Measurements from ENCODE around the gene SIPA1L3. TPM values are rescaled to one million over a fixed set of nuclear protein-coding genes. Genes with fewer than 3 reads are reported as not detected.
A peak's percentile ranks its signal among the peaks of the same experiment; 100 is the strongest.
"Not testable (repeated sequence)": the region's sequence is repeated elsewhere in the genome, so short reads cannot be mapped to it uniquely, and the experiment has no call there.

The SIPA1L3 gene
- total RNA-seq, 1 donor from 2014 or later, result 26.9 TPM

DNA sequence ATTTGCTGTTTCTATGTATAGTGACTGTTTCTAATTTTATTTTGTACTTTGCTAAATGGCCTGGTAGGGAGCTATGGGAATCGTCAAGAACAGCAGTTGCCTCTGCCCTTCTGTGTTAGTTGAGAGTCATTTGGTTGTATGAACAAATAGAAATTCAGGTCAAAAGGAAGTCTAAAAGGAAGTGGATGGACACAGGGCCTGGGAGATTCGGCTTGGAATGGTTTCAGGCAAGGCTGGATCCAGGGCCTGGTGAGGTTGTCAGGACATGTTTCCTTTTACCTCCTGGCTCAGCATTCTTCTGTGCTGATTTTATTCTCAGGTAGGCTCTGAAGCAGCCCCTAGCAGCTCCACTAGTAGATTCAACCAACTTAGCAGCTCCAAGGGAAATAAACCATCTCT, 118.9 kb downstream of the SIPA1L3 start:
- Histone ChIP-seq H3K9ac (ENCODE audit: low read length) (no peak overlapping the region), H3K9me3 (ENCODE audit: insufficient read depth, low read depth, low read length) (no peaks in the 10 kb centered on the region), H3K4me1 (ENCODE audit: insufficient read depth, low read length) (peaks cover 33% of the 10 kb centered on the region), H3K4me2 (ENCODE audit: low read length) (no peak overlapping the region), H3K27ac (ENCODE audit: low read depth, low read length) (peak overlapping the region; percentile 28), H3K4me3 (ENCODE audit: insufficient read depth, low read depth, low read length) (no peak overlapping the region), H3K27me3 (ENCODE audit: insufficient read depth, low read length) (no peaks in the 10 kb centered on the region), H4K20me1 (ENCODE audit: insufficient read depth, low read length) (no peaks in the 10 kb centered on the region), H2AFZ (ENCODE audit: low read depth, low read length) (no peak overlapping the region), H3K36me3 (ENCODE audit: insufficient read depth, low read length) (no peaks in the 10 kb centered on the region), H3K79me2 (ENCODE audit: insufficient read depth, low read length) (peaks cover 60% of the 10 kb centered on the region)
- Mint-ChIP-seq H3K36me3 (ENCODE audit: low read depth, unreplicated experiment) (peaks cover 5% of the 10 kb centered on the region), H3K4me3 (ENCODE audit: unreplicated experiment) (no peak overlapping the region), H3K4me1 (ENCODE audit: low read depth, unreplicated experiment) (peaks cover 11% of the 10 kb centered on the region), H3K9me3 (ENCODE audit: unreplicated experiment) (peaks cover 4% of the 10 kb centered on the region), H3K27me3 (ENCODE audit: low read depth, unreplicated experiment) (no peaks in the 10 kb centered on the region), H3K27ac (ENCODE audit: unreplicated experiment) (no peak overlapping the region)
- DNase-seq (ENCODE audit: low read depth), result no peak
- TF ChIP-seq EZH2 (IDR thresholded peaks at IDR 0.05; ENCODE audit: insufficient read depth, low read length), result no peak
- TF ChIP-seq, protein P1, sequence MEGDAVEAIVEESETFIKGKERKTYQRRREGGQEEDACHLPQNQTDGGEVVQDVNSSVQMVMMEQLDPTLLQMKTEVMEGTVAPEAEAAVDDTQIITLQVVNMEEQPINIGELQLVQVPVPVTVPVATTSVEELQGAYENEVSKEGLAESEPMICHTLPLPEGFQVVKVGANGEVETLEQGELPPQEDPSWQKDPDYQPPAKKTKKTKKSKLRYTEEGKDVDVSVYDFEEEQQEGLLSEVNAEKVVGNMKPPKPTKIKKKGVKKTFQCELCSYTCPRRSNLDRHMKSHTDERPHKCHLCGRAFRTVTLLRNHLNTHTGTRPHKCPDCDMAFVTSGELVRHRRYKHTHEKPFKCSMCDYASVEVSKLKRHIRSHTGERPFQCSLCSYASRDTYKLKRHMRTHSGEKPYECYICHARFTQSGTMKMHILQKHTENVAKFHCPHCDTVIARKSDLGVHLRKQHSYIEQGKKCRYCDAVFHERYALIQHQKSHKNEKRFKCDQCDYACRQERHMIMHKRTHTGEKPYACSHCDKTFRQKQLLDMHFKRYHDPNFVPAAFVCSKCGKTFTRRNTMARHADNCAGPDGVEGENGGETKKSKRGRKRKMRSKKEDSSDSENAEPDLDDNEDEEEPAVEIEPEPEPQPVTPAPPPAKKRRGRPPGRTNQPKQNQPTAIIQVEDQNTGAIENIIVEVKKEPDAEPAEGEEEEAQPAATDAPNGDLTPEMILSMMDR (IDR thresholded peaks at IDR 0.05; ENCODE audit: insufficient read depth, low read depth, low read length), result no peak
- FAIRE-seq, result no peak

DNA sequence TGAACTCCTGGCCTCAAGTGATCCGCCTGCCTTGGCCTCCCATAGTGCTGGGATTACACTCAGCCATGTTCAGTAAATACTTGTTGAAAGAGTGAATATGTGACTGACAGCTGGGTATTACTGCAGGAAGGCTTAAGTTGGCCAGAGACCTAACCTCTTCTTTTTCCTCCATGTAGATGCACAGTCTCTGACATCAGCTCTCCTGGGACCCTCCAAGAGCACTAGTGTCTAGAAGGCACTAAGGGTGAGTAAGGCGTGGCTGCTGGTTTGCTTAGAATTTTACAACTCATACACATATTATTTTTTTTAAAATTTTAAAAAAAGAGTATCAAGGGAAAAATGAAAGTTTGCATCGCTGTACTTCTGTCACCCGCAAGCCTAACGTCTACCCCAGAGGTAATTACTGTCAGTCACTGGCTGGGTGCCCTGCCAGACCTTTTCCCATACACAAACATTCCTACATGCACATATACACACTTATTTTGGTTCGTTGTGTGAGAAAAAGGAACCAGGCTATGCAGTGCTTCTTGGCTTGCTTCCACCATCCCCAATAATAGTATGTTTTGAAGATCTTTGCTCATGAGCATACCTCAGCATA, 122.0 kb downstream of the SIPA1L3 start:
- H3K36me3 Mint-ChIP-seq (ENCODE audit: low read depth, unreplicated experiment), result peaks cover 10% of the 10 kb centered on the region
- no peak for FAIRE-seq
- Histone ChIP-seq H4K20me1 (ENCODE audit: insufficient read depth, low read length) (no peaks in the 10 kb centered on the region), H3K79me2 (ENCODE audit: insufficient read depth, low read length) (peaks cover 54% of the 10 kb centered on the region), H3K27me3 (ENCODE audit: insufficient read depth, low read length) (no peaks in the 10 kb centered on the region), H3K4me2 (ENCODE audit: low read length) (no peak overlapping the region), H3K9me3 (ENCODE audit: insufficient read depth, low read depth, low read length) (no peaks in the 10 kb centered on the region), H3K27ac (ENCODE audit: low read depth, low read length) (peak overlapping the region; percentile 67), H3K4me1 (ENCODE audit: insufficient read depth, low read length) (peaks cover 42% of the 10 kb centered on the region), H3K36me3 (ENCODE audit: insufficient read depth, low read length) (no peaks in the 10 kb centered on the region), H3K9ac (ENCODE audit: low read length) (no peak overlapping the region), H2AFZ (ENCODE audit: low read depth, low read length) (no peak overlapping the region), H3K4me3 (ENCODE audit: insufficient read depth, low read depth, low read length) (no peak overlapping the region)
- no peak for DNase-seq (ENCODE audit: low read depth)
- peaks cover 4% of the 10 kb centered on the region for H3K9me3 Mint-ChIP-seq (ENCODE audit: unreplicated experiment)
- H3K4me1 Mint-ChIP-seq (ENCODE audit: low read depth, unreplicated experiment), result peaks cover 7% of the 10 kb centered on the region
- no peaks in the 10 kb centered on the region for H3K27me3 Mint-ChIP-seq (ENCODE audit: low read depth, unreplicated experiment)
- H3K4me3 Mint-ChIP-seq (ENCODE audit: unreplicated experiment), result no peak overlapping the region
- no peak for TF ChIP-seq EZH2 (IDR thresholded peaks at IDR 0.05; ENCODE audit: insufficient read depth, low read length)
- TF ChIP-seq, protein P1 (IDR thresholded peaks at IDR 0.05; ENCODE audit: insufficient read depth, low read depth, low read length), result no peak
- H3K27ac Mint-ChIP-seq (ENCODE audit: unreplicated experiment), result no peak overlapping the region

DNA sequence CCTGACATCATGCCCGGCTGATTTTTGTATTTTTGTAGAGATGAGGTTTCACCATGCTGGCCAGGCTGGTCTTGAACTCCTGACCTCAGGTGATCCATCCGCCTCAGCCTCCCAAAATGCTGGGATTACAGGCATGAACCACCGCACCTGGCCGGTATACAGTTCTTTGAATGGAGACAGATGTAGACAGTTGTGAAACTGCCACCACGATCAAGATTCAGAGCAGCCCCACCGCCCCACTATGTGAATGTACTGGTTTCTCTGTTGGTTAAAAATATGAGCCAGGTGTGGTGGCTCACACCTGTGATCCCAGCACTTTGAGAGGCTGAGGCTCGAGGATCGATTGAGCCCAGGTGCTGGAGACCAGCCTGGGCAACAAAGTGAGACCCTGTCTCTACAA, 123.0 kb downstream of the SIPA1L3 start:
- DNase-seq (ENCODE audit: low read depth); H3K27me3 ChIP-seq (ENCODE audit: insufficient read depth, low read length); H3K4me2 ChIP-seq (ENCODE audit: low read length); H3K9me3 ChIP-seq (ENCODE audit: insufficient read depth, low read depth, low read length); H3K36me3 Mint-ChIP-seq (ENCODE audit: low read depth, unreplicated experiment); H3K4me3 Mint-ChIP-seq (ENCODE audit: unreplicated experiment); H3K4me3 ChIP-seq (ENCODE audit: insufficient read depth, low read depth, low read length); H3K9me3 Mint-ChIP-seq (ENCODE audit: unreplicated experiment); H3K36me3 ChIP-seq (ENCODE audit: insufficient read depth, low read length); FAIRE-seq; H3K4me1 Mint-ChIP-seq (ENCODE audit: low read depth, unreplicated experiment); H2AFZ ChIP-seq (ENCODE audit: low read depth, low read length); H4K20me1 ChIP-seq (ENCODE audit: insufficient read depth, low read length); H3K9ac ChIP-seq (ENCODE audit: low read length); H3K27me3 Mint-ChIP-seq (ENCODE audit: low read depth, unreplicated experiment); H3K27ac Mint-ChIP-seq (ENCODE audit: unreplicated experiment): not testable (repeated sequence)
- H3K79me2 ChIP-seq (ENCODE audit: insufficient read depth, low read length), result peaks cover 49% of the 10 kb centered on the region
- H3K27ac ChIP-seq (ENCODE audit: low read depth, low read length), result peak overlapping the region; percentile 45
- peaks cover 42% of the 10 kb centered on the region for H3K4me1 ChIP-seq (ENCODE audit: insufficient read depth, low read length)
